Adipose tissue (tissue), 3 donors: ENCODE measurements around the gene C1QL1. TPM values are rescaled to one million over a fixed set of nuclear protein-coding genes. Genes with fewer than 3 reads are reported as not detected.

Experiments used
- H3K27ac ChIP-seq: one replicate; pipeline ENCODE4 v1.5.1; 2013; ENCODE audit warnings: low read depth, low read length
- WGBS, 3 donors: extraction: QIAGEN DNeasy Blood & Tissue Kit; methylation state at CpG; one replicate each; pipeline ENCODE4 v1.1.7; 2013; 5-methylcytosine and 5-hydroxymethylcytosine counted together
- polyA plus RNA-seq, 3 donors: library from polyadenylated mRNA; stranded (reverse); fragments of 200-250 nt; gene quantifications; one replicate each; pipeline ENCODE4 v1.2.3, GENCODE V29; 2013
- donor health status: healthy with polysubstance abuse.
- donor health status: Bipolar disorder and iron deficiency.
- donor health status: healthy.

Gene C1QL1
- polyA plus RNA-seq, 3 donors = 1.7 to 2.1 (median 1.9) TPM

- no peak overlapping the region for H3K27ac ChIP-seq
- WGBS, 3 donors = 87 to 91% (median 88%) methylated on average over 5 of the region's 5 CpGs
Measured at GRCh38 chr17:44992242-44992939, 24.3 kb upstream of the C1QL1 start.

- no peak overlapping the region for H3K27ac ChIP-seq
- WGBS, 3 donors = 77 to 79% (median 78%) methylated on average over 10 of the region's 10 CpGs
Measured at GRCh38 chr17:44990994-44991393, 22.9 kb upstream of the C1QL1 start.

- 85 to 87% (median 87%) methylated on average over 17 of the region's 17 CpGs for WGBS, 3 donors
- H3K27ac ChIP-seq = no peak overlapping the region
Measured at GRCh38 chr17:44989552-44990138, 21.5 kb upstream of the C1QL1 start.

GRCh38 chr17:44988044-44988942 lies 20.2 kb upstream of the C1QL1 start:
- H3K27ac ChIP-seq = no peak overlapping the region
- WGBS, 3 donors = 17 to 53% (median 50%) methylated on average over 34 of the region's 34 CpGs

GRCh38 chr17:44983563-44983962 lies 15.5 kb upstream of the C1QL1 start:
- H3K27ac ChIP-seq = no peak overlapping the region
- 80 to 89% (median 88%) methylated on average over 4 of the region's 4 CpGs for WGBS, 3 donors

GRCh38 chr17:44982113-44982702 lies 14.1 kb upstream of the C1QL1 start:
- no peak overlapping the region for H3K27ac ChIP-seq

GRCh38 chr17:44981221-44981968 lies 13.3 kb upstream of the C1QL1 start:
- H3K27ac ChIP-seq = no peak overlapping the region
- 17 to 56% (median 40%) methylated on average over 12 of the region's 12 CpGs for WGBS, 3 donors

More at GRCh38 chr17:44982113-44982702, 14.1 kb upstream of the C1QL1 start:
- WGBS, 3 donors = 96 to 98% (median 97%) methylated on average over 3 of the region's 3 CpGs

- no peak overlapping the region for H3K27ac ChIP-seq
- WGBS, 3 donors = 49 to 72% (median 60%) methylated on average over 9 of the region's 9 CpGs
Measured at GRCh38 chr17:44979426-44979995, 11.4 kb upstream of the C1QL1 start.

GRCh38 chr17:44978807-44979206 lies 10.7 kb upstream of the C1QL1 start:
- WGBS, 3 donors = 76 to 90% (median 84%) methylated on average over 5 of the region's 5 CpGs
- H3K27ac ChIP-seq = no peak overlapping the region

- WGBS, 3 donors = 46 to 51% (median 49%) methylated on average over 7 of the region's 7 CpGs
- no peak overlapping the region for H3K27ac ChIP-seq
Measured at GRCh38 chr17:44977814-44978550, 9.9 kb upstream of the C1QL1 start.

- H3K27ac ChIP-seq = no peak overlapping the region
- WGBS, 3 donors = 69 to 79% (median 77%) methylated on average over 3 of the region's 3 CpGs
Measured at GRCh38 chr17:44977065-44977464, 9.0 kb upstream of the C1QL1 start.

GRCh38 chr17:44976206-44976605 lies 8.1 kb upstream of the C1QL1 start:
- H3K27ac ChIP-seq = no peak overlapping the region
- 47 to 67% (median 61%) methylated on average over 13 of the region's 13 CpGs for WGBS, 3 donors

GRCh38 chr17:44972953-44973352 lies 4.8 kb upstream of the C1QL1 start:
- 84 to 92% (median 87%) methylated on average over 6 of the region's 6 CpGs for WGBS, 3 donors
- no peak overlapping the region for H3K27ac ChIP-seq

- 70 to 74% (median 71%) methylated on average over 8 of the region's 8 CpGs for WGBS, 3 donors
- H3K27ac ChIP-seq = no peak overlapping the region
Measured at GRCh38 chr17:44971776-44972483, 3.8 kb upstream of the C1QL1 start.

GRCh38 chr17:44970136-44970741 lies 2.1 kb upstream of the C1QL1 start:
- H3K27ac ChIP-seq = no peak overlapping the region
- WGBS, 3 donors = 1 to 3% (median 3%) methylated on average over 34 to 55 of the region's 55 CpGs

GRCh38 chr17:44969144-44969780 lies 1.2 kb upstream of the C1QL1 start:
- 40 to 56% (median 54%) methylated on average over 19 of the region's 19 CpGs for WGBS, 3 donors
- no peak overlapping the region for H3K27ac ChIP-seq
